ENCODE results near the gene STIM2.
"Not testable (repeated sequence)": the region's sequence is repeated elsewhere in the genome, so short reads cannot be mapped to it uniquely, and the experiment has no call there.

Gene STIM2

DNA sequence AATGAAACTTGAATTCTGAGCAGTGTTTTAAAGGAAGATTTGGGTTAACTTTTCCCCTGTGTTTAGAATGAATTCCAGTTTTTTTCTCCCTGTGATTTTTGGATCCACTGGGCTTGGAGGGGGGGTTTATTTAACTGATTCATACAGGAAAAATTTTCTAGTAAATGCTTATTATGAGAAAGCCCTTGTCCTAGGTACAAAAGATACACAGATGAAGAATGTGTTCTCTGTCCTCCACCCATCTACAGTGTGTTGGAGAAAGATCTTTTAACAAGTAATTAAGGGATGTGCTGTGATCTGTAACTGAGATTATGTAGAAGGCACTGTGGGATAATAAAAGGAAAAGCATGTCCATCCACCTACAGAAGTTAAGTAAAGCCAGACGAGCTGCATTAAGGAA, 103.9 kb downstream of the STIM2 start:
- Histone ChIP-seq H3K36me3 (ENCODE audit: insufficient read depth, low read depth, low read length) (no peaks in the 10 kb centered on the region), H3K4me1 (ENCODE audit: insufficient read depth, low read length) (peaks cover 13% of the 10 kb centered on the region)

DNA sequence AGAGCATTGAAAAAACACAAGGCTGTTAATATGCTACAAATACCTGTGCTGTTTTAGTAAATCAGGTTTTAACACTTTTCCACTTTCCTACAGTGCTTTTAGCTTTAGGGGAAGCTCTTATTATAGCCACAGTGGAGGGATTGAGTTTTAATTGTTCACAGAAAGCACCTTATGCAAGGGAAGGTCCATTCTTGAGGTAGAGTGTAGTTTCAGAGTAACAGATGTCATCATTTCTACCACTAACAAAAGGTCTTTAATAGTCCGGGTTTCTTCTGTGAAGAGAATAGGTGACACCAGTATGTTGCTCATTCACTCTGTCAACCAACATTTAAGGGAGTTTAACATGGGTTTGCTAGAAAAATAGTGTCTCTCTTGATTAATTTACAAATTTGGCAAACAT, 104.4 kb downstream of the STIM2 start:
- Histone ChIP-seq H3K4me3 (ENCODE audit: low read length) (no peak overlapping the region), H3K9ac (ENCODE audit: low read depth, low read length) (no peak overlapping the region), H3K27ac (ENCODE audit: low read length) (no peak overlapping the region), H3K27me3 (ENCODE audit: insufficient read depth, low read length) (no peaks in the 10 kb centered on the region), H3K4me1 (ENCODE audit: insufficient read depth, low read length) (peaks cover 9% of the 10 kb centered on the region), H3K9me3 (ENCODE audit: insufficient read depth, low read depth, low read length) (no peaks in the 10 kb centered on the region), H3K36me3 (ENCODE audit: insufficient read depth, low read depth, low read length) (no peaks in the 10 kb centered on the region)

More for the DNA sequence above, 103.9 kb downstream of the STIM2 start:
- Histone ChIP-seq H3K4me3 (ENCODE audit: low read length) (no peak overlapping the region), H3K9me3 (ENCODE audit: insufficient read depth, low read depth, low read length) (no peaks in the 10 kb centered on the region), H3K9ac (ENCODE audit: low read depth, low read length) (no peak overlapping the region), H3K27me3 (ENCODE audit: insufficient read depth, low read length) (no peaks in the 10 kb centered on the region), H3K27ac (ENCODE audit: low read length) (no peak overlapping the region)

DNA sequence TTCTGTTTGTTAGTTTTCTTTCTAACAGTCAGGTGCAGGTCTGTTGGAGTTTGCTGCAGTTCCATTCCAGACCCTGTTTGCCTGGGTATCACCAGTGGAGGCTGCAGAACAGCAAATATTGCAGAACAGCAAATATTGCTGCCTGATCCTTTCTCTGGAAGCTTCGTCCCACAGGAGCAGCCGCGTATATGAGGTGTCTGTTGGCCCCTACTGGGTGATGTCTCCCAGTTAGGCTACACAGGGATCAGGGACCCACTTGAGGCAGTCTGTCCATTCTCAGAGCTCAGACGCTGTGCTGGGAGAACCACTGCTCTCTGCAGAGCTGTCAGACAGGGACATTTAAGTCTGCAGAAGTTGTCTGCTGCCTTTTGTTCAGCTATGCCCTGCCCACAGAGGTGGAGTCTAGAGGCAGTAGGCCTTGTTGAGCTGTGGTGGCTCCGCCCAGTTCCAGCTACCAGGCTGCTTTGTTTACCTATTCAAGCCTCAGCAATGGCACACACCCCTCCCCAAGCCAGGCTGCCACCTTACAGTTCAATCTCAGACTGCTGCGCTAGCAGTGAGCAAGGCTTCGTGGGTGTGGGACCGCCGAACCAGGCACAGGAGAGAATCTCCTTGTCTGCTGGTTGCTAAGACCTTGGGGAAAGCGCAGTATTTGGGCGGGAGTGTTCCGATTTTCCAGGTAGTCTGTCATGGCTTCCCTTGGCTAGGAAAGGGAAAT, 115.0 kb downstream of the STIM2 start:
- H3K9me3 ChIP-seq (ENCODE audit: insufficient read depth, low read depth, low read length), result not testable (repeated sequence)

DNA sequence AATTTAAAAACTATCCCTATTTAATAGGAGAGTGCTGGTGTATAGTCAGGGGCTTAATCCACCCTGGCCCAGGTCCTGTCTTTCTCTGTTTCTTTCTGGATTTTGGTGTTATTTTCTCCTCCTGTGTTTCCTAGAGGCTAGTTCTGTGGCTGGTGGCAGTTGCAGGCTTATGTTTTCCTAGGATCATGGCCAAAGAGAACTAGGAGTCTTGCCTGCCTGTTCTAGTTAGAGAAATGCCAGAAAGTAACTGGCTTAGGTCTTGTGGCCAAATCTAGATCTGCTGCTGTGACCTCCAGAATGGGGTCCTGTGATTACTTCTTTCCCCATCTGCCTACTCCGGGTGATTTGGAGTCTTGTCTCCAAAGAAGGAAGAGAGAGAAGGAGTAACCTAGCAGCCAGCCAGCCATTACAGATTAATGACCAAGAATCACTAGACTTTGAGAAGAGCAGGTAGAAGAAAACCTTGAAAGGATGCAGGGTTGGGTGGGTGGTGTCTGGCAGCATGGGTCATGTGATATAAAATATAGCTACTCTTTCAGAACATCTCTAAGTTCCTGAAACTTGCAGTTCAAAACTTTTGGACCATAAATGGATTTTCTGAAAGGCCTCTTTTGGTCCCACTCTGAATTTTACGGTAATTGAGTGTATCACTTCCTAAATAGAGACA, 117.9 kb downstream of the STIM2 start:
- Histone ChIP-seq H3K36me3 (ENCODE audit: insufficient read depth, low read depth, low read length) (no peaks in the 10 kb centered on the region), H3K27ac (ENCODE audit: low read length) (no peak overlapping the region), H3K4me1 (ENCODE audit: insufficient read depth, low read length) (no peaks in the 10 kb centered on the region), H3K9ac (ENCODE audit: low read depth, low read length) (no peak overlapping the region), H3K27me3 (ENCODE audit: insufficient read depth, low read length) (no peaks in the 10 kb centered on the region), H3K9me3 (ENCODE audit: insufficient read depth, low read depth, low read length) (no peaks in the 10 kb centered on the region), H3K4me3 (ENCODE audit: low read length) (no peak overlapping the region)

More for the DNA sequence above, 115.0 kb downstream of the STIM2 start:
- not testable (repeated sequence) for H3K4me3 ChIP-seq (ENCODE audit: low read length); H3K27ac ChIP-seq (ENCODE audit: low read length); H3K36me3 ChIP-seq (ENCODE audit: insufficient read depth, low read depth, low read length); H3K9ac ChIP-seq (ENCODE audit: low read depth, low read length); H3K27me3 ChIP-seq (ENCODE audit: insufficient read depth, low read length); H3K4me1 ChIP-seq (ENCODE audit: insufficient read depth, low read length)

GRCh38 chr4:26984896-26985295, 124.3 kb downstream of the STIM2 start:
- no peaks in the 10 kb centered on the region for H3K27me3 ChIP-seq (ENCODE audit: insufficient read depth, low read length)
- no peaks in the 10 kb centered on the region for H3K36me3 ChIP-seq (ENCODE audit: insufficient read depth, low read depth, low read length)
- no peak overlapping the region for H3K9ac ChIP-seq (ENCODE audit: low read depth, low read length)
- H3K4me3 ChIP-seq (ENCODE audit: low read length), result no peak overlapping the region
- H3K9me3 ChIP-seq (ENCODE audit: insufficient read depth, low read depth, low read length), result no peaks in the 10 kb centered on the region
- H3K27ac ChIP-seq (ENCODE audit: low read length), result no peak overlapping the region
- H3K4me1 ChIP-seq (ENCODE audit: insufficient read depth, low read length), result no peaks in the 10 kb centered on the region

- Histone ChIP-seq H3K36me3 (ENCODE audit: insufficient read depth, low read depth, low read length) (no peaks in the 10 kb centered on the region), H3K9ac (ENCODE audit: low read depth, low read length) (no peak overlapping the region), H3K4me1 (ENCODE audit: insufficient read depth, low read length) (no peaks in the 10 kb centered on the region), H3K9me3 (ENCODE audit: insufficient read depth, low read depth, low read length) (no peaks in the 10 kb centered on the region), H3K27ac (ENCODE audit: low read length) (no peak overlapping the region), H3K4me3 (ENCODE audit: low read length) (no peak overlapping the region), H3K27me3 (ENCODE audit: insufficient read depth, low read length) (no peaks in the 10 kb centered on the region)
These were observed 125.2 kb downstream of the STIM2 start for GRCh38 chr4:26985873-26986272.

GRCh38 chr4:26987191-26987590, 126.5 kb downstream of the STIM2 start:
- no peaks in the 10 kb centered on the region for H3K27me3 ChIP-seq (ENCODE audit: insufficient read depth, low read length)
- no peak overlapping the region for H3K9ac ChIP-seq (ENCODE audit: low read depth, low read length)
- no peaks in the 10 kb centered on the region for H3K36me3 ChIP-seq (ENCODE audit: insufficient read depth, low read depth, low read length)
- H3K4me3 ChIP-seq (ENCODE audit: low read length), result no peak overlapping the region
- H3K4me1 ChIP-seq (ENCODE audit: insufficient read depth, low read length), result no peaks in the 10 kb centered on the region
- H3K27ac ChIP-seq (ENCODE audit: low read length), result no peak overlapping the region
- H3K9me3 ChIP-seq (ENCODE audit: insufficient read depth, low read depth, low read length), result no peaks in the 10 kb centered on the region

DNA sequence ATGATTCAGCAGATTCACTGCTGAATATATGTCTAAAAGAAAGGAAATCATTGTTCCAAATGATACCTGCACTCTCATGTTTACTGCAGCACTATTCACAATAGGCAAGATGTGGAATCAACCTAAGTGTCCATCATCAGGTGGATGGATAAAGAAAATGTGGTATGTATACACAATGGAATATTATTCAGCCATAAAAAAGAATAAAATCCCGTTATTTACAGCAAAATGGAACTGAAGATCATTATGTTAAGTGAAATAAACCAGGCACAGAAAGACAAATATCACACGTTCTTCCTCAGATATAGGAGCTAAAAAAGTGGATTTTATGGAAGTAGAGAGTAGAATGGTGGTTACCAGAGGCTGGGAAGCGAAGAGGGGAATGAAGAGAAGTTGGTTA, 130.4 kb downstream of the STIM2 start:
- Histone ChIP-seq H3K27ac (ENCODE audit: low read length) (no peak overlapping the region), H3K4me3 (ENCODE audit: low read length) (no peak overlapping the region), H3K4me1 (ENCODE audit: insufficient read depth, low read length) (peaks cover 13% of the 10 kb centered on the region), H3K36me3 (ENCODE audit: insufficient read depth, low read depth, low read length) (no peaks in the 10 kb centered on the region), H3K9me3 (ENCODE audit: insufficient read depth, low read depth, low read length) (no peaks in the 10 kb centered on the region), H3K9ac (ENCODE audit: low read depth, low read length) (no peak overlapping the region), H3K27me3 (ENCODE audit: insufficient read depth, low read length) (no peaks in the 10 kb centered on the region)

DNA sequence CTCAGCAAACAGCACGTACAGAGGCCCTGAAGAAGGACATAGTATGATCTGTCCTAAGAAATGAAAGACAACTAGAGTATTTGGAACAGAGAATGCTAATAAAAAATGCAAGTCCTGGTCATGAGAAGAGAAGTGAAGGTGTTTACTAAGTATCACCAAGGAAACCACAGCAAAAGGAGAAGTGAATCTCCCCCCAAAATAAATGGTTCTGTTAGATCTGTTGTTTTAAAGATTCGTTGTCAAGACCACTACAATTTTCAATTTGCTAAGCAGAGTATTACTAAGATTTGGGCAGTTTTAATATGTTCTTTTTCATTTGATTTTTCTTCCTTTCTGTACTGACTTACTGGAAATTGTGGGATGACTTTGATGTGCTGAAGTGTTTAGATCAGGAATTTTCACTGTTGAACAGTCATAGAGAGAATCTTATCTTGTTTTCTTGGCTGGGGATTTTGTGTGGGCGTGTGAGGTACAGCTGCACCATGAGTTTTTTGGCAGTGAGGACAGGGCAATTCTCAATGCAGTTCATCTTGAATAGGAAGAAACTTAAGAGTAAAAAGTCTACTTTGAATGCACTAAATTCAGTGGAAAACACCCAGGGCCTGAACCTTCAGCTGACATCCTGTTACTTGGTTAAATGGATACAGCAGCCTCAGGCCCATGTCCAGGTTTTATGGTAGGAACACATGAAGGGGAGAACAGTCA, 132.2 kb downstream of the STIM2 start:
- H3K27ac ChIP-seq (ENCODE audit: low read length), result no peak overlapping the region
- no peak overlapping the region for H3K9ac ChIP-seq (ENCODE audit: low read depth, low read length)
- no peaks in the 10 kb centered on the region for H3K36me3 ChIP-seq (ENCODE audit: insufficient read depth, low read depth, low read length)
- no peaks in the 10 kb centered on the region for H3K27me3 ChIP-seq (ENCODE audit: insufficient read depth, low read length)
- no peak overlapping the region for H3K4me3 ChIP-seq (ENCODE audit: low read length)
- no peaks in the 10 kb centered on the region for H3K9me3 ChIP-seq (ENCODE audit: insufficient read depth, low read depth, low read length)
- H3K4me1 ChIP-seq (ENCODE audit: insufficient read depth, low read length), result peaks cover 13% of the 10 kb centered on the region

DNA sequence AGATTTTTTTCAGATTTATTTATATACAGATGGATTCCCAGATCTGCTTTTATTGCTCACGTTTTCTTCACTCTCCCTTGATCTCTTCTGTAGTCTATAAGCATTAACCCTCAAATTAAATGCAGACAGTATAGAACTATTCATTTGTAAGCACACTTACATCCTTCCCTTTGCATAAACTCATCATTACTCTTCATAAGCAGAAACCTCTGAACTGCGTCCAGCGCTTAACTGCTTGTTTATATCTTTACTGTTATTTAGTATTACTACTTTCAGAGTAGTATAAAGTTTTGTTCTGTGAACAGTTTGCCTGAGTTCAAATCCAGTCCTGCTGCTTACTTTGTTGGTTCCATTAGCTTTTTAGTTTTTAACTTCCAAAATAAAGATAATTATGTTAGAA, 132.9 kb downstream of the STIM2 start:
- Histone ChIP-seq H3K36me3 (ENCODE audit: insufficient read depth, low read depth, low read length) (no peaks in the 10 kb centered on the region), H3K9ac (ENCODE audit: low read depth, low read length) (no peak overlapping the region), H3K9me3 (ENCODE audit: insufficient read depth, low read depth, low read length) (no peaks in the 10 kb centered on the region), H3K4me1 (ENCODE audit: insufficient read depth, low read length) (peaks cover 13% of the 10 kb centered on the region), H3K4me3 (ENCODE audit: low read length) (no peak overlapping the region), H3K27ac (ENCODE audit: low read length) (no peak overlapping the region), H3K27me3 (ENCODE audit: insufficient read depth, low read length) (no peaks in the 10 kb centered on the region)

GRCh38 chr4:26993967-26994366, 133.3 kb downstream of the STIM2 start:
- no peak overlapping the region for H3K27ac ChIP-seq (ENCODE audit: low read length)
- H3K4me3 ChIP-seq (ENCODE audit: low read length), result no peak overlapping the region

GRCh38 chr4:26995316-26995715, 134.7 kb downstream of the STIM2 start:
- Histone ChIP-seq H3K4me3 (ENCODE audit: low read length) (no peak overlapping the region), H3K4me1 (ENCODE audit: insufficient read depth, low read length) (peaks cover 13% of the 10 kb centered on the region), H3K9me3 (ENCODE audit: insufficient read depth, low read depth, low read length) (no peaks in the 10 kb centered on the region), H3K9ac (ENCODE audit: low read depth, low read length) (no peak overlapping the region), H3K36me3 (ENCODE audit: insufficient read depth, low read depth, low read length) (no peaks in the 10 kb centered on the region), H3K27me3 (ENCODE audit: insufficient read depth, low read length) (no peaks in the 10 kb centered on the region), H3K27ac (ENCODE audit: low read length) (no peak overlapping the region)

More at GRCh38 chr4:26993967-26994366, 133.3 kb downstream of the STIM2 start:
- Histone ChIP-seq H3K4me1 (ENCODE audit: insufficient read depth, low read length) (peaks cover 13% of the 10 kb centered on the region), H3K9me3 (ENCODE audit: insufficient read depth, low read depth, low read length) (no peaks in the 10 kb centered on the region), H3K36me3 (ENCODE audit: insufficient read depth, low read depth, low read length) (no peaks in the 10 kb centered on the region), H3K9ac (ENCODE audit: low read depth, low read length) (no peak overlapping the region), H3K27me3 (ENCODE audit: insufficient read depth, low read length) (no peaks in the 10 kb centered on the region)
